ENCODE measurements around the gene TSEN2. TPM values are rescaled to one million over a fixed set of nuclear protein-coding genes. Genes with fewer than 3 reads are reported as not detected.

Gene TSEN2
- total RNA-seq, 1 donor = 12.7 TPM

Other genes with a start within 250 kb of the TSEN2 start
- 1.9 TPM for gene PPARG, start 195.4 kb upstream of the TSEN2 start, total RNA-seq
- not detected for gene MKRN2OS, start 61.0 kb downstream of the TSEN2 start, total RNA-seq
- 19.7 TPM for gene MKRN2, start 72.6 kb downstream of the TSEN2 start, total RNA-seq
- 176 TPM for gene RAF1, start 179.6 kb downstream of the TSEN2 start, total RNA-seq